Neural crest cell (in vitro differentiated cells): ENCODE results near the gene SLC5A11. TPM values are rescaled to one million over a fixed set of nuclear protein-coding genes. Genes with fewer than 3 reads are reported as not detected.

Experiments used
- DNase-seq: peaks from one replicate; pipeline ENCODE4 v3.0.0; 2021; ENCODE audit warnings: low read depth, mixed read lengths, low spot score
- H3K27ac Mint-ChIP-seq: one replicate; pipeline ENCODE4 v1.8.0; 2021; ENCODE audit warnings: mild to moderate bottlenecking, mixed read lengths; ENCODE audit not compliant: unreplicated experiment
- H3K27me3 Mint-ChIP-seq: 2 replicates; pipeline ENCODE4 v1.8.0; 2021; ENCODE audit warnings: low read depth, mild to moderate bottlenecking, mixed read lengths
- H3K36me3 Mint-ChIP-seq: 2 replicates; pipeline ENCODE4 v1.8.0; 2021; ENCODE audit warnings: low read depth, mild to moderate bottlenecking, mixed read lengths
- H3K4me1 Mint-ChIP-seq: 2 replicates; pipeline ENCODE4 v1.8.0; 2021; ENCODE audit warnings: mixed read lengths
- H3K4me3 Mint-ChIP-seq: one replicate; pipeline ENCODE4 v1.8.0; 2021; ENCODE audit warnings: mild to moderate bottlenecking, mixed read lengths
- H3K9me3 Mint-ChIP-seq: 2 replicates; pipeline ENCODE4 v1.8.0; 2021; ENCODE audit warnings: mixed read lengths
- total RNA-seq: library from RNA; stranded (reverse); gene quantifications from 2 replicates; pipeline ENCODE4 v1.2.1, GENCODE V29; 2021
- TF ChIP-seq, protein P1 (sequence below): fragments of 200-600 bp; sonication (generic); conservative IDR thresholded peaks from 2 replicates; pipeline ENCODE4 v1.5.0; 2021; ENCODE audit warnings: antibody characterized with exemption, mild to moderate bottlenecking

The SLC5A11 gene
- total RNA-seq, 1 donor from 2014 or later = not detected

DNA sequence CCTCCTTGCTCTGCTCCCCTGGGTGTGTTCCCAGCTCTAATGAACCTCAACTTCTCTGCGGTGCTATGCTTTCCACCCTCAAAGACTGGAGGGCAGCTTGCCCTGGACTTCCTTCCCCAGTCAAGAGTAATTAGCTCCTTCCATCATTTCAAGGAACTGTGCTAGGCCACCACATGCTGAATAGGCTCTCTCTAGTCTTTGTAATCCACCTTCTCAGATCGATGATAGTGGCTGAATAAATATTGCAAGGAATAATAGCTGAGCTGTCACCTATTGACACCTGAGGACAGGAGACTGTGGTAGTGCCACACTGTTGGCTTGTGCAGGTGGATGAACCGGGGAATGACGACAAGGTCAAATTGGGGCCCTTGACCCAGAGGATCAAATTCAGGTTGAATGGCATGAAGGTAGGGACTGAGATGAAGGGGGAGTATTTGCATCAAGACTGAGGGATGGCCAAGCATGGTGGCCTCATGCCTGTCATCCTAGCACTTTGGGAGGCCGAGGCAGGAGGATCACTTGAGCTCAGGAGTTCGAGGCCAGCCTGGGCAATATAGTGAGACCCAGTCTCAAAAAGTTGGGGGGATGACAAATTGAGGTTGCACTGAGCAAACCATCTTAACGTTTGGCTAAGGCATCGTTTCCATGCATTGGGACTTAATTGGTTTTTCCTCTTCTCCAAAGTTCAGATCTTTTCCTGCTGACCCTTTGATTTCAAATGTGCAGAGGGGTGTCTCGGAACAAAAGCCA lies 18.8 kb upstream of the SLC5A11 start:
- Mint-ChIP-seq H3K27ac (no peak overlapping the region), H3K4me3 (no peak overlapping the region), H3K4me1 (no peaks in the 10 kb centered on the region), H3K27me3 (no peaks in the 10 kb centered on the region), H3K9me3 (no peaks in the 10 kb centered on the region), H3K36me3 (peaks cover 10% of the 10 kb centered on the region)
- DNase-seq = no peak
- TF ChIP-seq, protein P1, sequence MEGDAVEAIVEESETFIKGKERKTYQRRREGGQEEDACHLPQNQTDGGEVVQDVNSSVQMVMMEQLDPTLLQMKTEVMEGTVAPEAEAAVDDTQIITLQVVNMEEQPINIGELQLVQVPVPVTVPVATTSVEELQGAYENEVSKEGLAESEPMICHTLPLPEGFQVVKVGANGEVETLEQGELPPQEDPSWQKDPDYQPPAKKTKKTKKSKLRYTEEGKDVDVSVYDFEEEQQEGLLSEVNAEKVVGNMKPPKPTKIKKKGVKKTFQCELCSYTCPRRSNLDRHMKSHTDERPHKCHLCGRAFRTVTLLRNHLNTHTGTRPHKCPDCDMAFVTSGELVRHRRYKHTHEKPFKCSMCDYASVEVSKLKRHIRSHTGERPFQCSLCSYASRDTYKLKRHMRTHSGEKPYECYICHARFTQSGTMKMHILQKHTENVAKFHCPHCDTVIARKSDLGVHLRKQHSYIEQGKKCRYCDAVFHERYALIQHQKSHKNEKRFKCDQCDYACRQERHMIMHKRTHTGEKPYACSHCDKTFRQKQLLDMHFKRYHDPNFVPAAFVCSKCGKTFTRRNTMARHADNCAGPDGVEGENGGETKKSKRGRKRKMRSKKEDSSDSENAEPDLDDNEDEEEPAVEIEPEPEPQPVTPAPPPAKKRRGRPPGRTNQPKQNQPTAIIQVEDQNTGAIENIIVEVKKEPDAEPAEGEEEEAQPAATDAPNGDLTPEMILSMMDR = no peak

DNA sequence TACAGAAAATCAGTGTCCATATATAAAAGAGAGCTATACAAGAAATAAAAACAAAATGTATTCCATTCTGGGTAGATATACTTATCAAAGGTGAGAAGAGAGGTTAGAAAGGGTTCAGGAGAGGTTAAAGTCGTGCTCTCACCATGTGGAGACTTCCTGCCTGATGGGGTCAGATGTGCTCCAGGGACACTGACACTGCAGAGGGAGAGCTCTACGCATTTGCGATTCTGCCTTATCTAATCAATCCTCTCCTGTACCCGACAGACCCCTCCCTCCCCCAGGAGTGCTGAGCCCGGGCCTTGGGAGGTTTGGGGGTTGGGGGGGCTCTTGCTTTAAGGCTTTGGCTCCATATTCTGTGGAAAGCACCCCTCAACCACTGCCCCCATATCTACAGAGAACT lies 16.6 kb upstream of the SLC5A11 start:
- Mint-ChIP-seq H3K4me1 (no peaks in the 10 kb centered on the region), H3K27ac (no peak overlapping the region), H3K9me3 (no peaks in the 10 kb centered on the region), H3K36me3 (peaks cover 10% of the 10 kb centered on the region), H3K4me3 (no peak overlapping the region), H3K27me3 (no peaks in the 10 kb centered on the region)
- TF ChIP-seq, protein P1 = no peak
- DNase-seq = no peak

DNA sequence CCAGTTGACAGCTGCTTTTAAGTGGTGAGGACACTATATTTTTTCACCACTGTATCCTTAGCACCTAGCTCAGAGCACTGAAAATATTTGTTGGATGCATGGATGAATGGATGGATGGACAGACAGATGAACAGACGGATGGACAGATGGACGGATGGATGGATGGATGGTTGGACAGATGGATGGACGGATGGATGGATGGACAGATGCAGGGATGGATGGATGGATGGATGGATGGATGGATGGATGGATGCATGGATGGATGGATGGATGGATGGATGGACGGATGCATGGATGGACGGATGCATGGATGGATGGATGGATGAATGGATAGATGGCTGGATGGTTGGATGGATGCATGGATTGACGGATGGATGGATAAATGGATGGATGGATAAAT lies 12.4 kb upstream of the SLC5A11 start:
- Mint-ChIP-seq H3K4me1 (peaks cover 4% of the 10 kb centered on the region), H3K27ac (no peak overlapping the region), H3K27me3 (no peaks in the 10 kb centered on the region), H3K4me3 (no peak overlapping the region), H3K36me3 (no peaks in the 10 kb centered on the region), H3K9me3 (no peaks in the 10 kb centered on the region)
- DNase-seq = no peak
- TF ChIP-seq, protein P1 = no peak

DNA sequence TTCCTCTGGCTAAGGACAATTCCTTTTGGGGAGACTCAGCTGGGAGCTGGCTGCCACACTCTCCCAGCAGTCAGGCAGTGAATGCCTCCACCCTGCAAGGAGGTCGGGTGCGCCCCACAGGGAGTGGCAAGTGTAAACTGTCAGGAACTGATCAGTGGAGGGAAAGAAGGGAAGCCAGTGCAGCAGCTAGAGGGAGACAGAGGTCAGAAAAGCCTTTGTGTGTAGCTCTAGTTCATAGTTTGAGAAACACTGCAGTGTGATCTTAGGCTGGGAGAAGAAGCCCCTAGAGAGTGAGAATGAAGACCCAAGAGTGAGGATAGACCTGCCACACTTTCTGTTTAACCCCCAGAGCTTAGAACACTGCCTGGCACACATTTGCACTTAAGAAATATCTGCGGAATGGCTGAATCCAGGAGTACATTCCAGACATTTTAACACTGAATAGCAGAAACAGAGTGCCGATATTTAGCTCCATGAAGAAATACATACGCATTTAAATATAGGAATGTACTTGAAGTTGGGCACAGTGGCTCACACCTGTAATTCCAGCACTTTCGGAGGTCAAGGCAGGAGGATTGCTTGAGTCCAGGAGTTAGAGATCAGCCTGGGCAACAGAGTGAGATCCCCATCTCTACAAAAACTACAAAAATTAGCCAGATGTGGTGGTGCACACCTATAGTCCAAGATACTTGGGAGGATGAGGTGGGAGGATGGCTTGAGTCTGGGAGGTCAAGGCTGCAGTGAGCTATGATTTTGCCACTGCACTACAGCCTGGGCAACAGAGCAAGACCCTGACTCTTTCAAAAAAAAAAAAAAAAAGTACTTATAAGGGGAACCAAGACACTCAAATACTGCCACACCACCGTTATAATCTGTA lies 11.1 kb upstream of the SLC5A11 start:
- Mint-ChIP-seq H3K36me3 (no peaks in the 10 kb centered on the region), H3K4me1 (peaks cover 10% of the 10 kb centered on the region), H3K27me3 (no peaks in the 10 kb centered on the region), H3K27ac (peak overlapping the region; percentile 65), H3K9me3 (no peaks in the 10 kb centered on the region), H3K4me3 (no peak overlapping the region)
- TF ChIP-seq, protein P1 = peak; percentile 61
- DNase-seq = no peak

DNA sequence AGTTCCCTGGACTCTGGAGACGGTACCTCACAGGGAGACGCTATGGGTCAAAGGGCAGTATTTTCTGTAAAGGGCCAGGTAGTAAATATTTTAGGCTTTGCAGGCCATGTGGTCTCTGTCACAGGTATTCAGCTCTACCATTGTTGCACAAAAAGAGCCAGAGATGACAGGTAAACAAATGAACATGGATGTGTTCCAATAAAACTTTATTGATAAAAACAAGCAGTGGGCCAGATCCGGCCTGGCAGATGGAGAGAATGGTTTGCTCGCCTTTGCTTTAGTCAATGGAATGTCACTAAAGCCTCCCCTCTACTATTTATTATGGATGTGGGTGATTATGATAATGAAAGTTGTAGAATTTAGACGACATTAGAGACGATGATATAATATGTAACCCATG lies 8.9 kb upstream of the SLC5A11 start:
- no peaks in the 10 kb centered on the region for H3K9me3 Mint-ChIP-seq
- H3K4me1 Mint-ChIP-seq = peaks cover 10% of the 10 kb centered on the region
- TF ChIP-seq, protein P1 = no peak
- H3K36me3 Mint-ChIP-seq = no peaks in the 10 kb centered on the region
- no peak overlapping the region for H3K4me3 Mint-ChIP-seq
- H3K27ac Mint-ChIP-seq = no peak overlapping the region
- DNase-seq = no peak
- H3K27me3 Mint-ChIP-seq = no peaks in the 10 kb centered on the region
